Panc1 (cell line): ENCODE results near the gene ASPSCR1.

Source experiments
- POLR2AphosphoS5 ChIP-seq: IDR thresholded peaks from 2 replicates; pipeline ENCODE4 v1.6.1; 2012; ENCODE audit warnings: mild to moderate bottlenecking, low read depth, low read length, moderate library complexity
- SIN3A ChIP-seq: IDR thresholded peaks from 2 replicates; pipeline ENCODE4 v1.6.1; 2012; ENCODE audit warnings: low read depth, mild to moderate bottlenecking, low read length, moderate library complexity, borderline replicate concordance; ENCODE audit not compliant: insufficient read depth
- TF ChIP-seq, protein P1 (sequence below), 2 experiments: IDR thresholded peaks; 2 replicates each; pipeline ENCODE4 v1.6.1; 2011 to 2012; ENCODE audit warnings: low read depth in 2 of 2, control low read depth in 1 of 2, low read length in 1 of 2, mild to moderate bottlenecking in 1 of 2, moderate library complexity in 1 of 2; ENCODE audit not compliant: insufficient read depth in 1 of 2
- TF ChIP-seq, protein P2 (sequence below): fragments of 450-650 bp; IDR thresholded peaks from 2 replicates; pipeline ENCODE4 v1.5.1; 2017; ENCODE audit warnings: mild to moderate bottlenecking

DNA sequence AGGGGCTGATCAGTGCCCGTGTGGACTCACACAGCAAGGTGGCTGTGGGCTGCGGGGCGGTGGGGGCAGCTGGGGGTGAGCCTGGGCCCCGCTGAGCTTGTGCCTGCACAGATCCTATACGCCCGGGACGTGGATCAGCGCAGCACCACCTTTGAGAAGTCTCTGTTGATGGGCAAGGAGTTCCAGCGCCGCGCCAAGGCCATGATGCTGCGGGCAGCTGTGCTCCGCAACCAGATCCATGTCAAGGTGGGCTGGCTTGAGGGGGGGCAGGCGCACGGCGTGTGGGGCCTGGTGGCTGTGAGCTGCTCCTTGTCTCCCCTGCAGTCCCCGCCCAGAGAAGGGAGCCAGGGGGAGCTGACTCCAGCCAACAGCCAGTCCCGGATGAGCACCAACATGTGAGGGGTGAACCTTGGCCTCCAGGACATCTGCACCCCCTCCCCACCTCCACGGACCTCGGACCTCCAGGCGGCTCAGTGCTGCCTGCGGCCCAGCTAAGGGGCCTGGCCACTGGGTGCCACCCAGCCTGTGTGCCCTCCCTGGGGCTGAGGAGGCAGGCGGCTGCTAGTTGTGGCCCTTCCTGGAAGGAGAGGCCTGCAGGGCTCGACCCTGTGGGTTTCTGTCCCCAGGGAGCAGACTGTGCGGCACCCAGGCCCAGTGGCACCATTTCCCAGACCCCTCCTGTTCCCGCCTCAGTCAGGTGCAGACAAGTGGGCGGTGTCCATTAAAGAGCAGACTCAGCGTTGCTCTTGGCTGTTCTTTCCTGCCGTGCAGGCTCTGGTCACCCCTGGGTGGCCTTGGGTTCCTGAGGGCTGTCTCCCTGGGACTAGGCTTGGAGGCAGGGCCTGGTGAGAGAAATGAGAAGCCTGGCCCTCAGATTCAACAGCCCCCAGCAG is 79.5 kb downstream of the ASPSCR1 start:
- TF ChIP-seq, protein P1, sequence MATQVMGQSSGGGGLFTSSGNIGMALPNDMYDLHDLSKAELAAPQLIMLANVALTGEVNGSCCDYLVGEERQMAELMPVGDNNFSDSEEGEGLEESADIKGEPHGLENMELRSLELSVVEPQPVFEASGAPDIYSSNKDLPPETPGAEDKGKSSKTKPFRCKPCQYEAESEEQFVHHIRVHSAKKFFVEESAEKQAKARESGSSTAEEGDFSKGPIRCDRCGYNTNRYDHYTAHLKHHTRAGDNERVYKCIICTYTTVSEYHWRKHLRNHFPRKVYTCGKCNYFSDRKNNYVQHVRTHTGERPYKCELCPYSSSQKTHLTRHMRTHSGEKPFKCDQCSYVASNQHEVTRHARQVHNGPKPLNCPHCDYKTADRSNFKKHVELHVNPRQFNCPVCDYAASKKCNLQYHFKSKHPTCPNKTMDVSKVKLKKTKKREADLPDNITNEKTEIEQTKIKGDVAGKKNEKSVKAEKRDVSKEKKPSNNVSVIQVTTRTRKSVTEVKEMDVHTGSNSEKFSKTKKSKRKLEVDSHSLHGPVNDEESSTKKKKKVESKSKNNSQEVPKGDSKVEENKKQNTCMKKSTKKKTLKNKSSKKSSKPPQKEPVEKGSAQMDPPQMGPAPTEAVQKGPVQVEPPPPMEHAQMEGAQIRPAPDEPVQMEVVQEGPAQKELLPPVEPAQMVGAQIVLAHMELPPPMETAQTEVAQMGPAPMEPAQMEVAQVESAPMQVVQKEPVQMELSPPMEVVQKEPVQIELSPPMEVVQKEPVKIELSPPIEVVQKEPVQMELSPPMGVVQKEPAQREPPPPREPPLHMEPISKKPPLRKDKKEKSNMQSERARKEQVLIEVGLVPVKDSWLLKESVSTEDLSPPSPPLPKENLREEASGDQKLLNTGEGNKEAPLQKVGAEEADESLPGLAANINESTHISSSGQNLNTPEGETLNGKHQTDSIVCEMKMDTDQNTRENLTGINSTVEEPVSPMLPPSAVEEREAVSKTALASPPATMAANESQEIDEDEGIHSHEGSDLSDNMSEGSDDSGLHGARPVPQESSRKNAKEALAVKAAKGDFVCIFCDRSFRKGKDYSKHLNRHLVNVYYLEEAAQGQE (IDR thresholded peaks at IDR 0.05; ENCODE audit: insufficient read depth in 1 of 2, low read depth in 2 of 2, low read length in 1 of 2), result no peak
- TF ChIP-seq, protein P2, sequence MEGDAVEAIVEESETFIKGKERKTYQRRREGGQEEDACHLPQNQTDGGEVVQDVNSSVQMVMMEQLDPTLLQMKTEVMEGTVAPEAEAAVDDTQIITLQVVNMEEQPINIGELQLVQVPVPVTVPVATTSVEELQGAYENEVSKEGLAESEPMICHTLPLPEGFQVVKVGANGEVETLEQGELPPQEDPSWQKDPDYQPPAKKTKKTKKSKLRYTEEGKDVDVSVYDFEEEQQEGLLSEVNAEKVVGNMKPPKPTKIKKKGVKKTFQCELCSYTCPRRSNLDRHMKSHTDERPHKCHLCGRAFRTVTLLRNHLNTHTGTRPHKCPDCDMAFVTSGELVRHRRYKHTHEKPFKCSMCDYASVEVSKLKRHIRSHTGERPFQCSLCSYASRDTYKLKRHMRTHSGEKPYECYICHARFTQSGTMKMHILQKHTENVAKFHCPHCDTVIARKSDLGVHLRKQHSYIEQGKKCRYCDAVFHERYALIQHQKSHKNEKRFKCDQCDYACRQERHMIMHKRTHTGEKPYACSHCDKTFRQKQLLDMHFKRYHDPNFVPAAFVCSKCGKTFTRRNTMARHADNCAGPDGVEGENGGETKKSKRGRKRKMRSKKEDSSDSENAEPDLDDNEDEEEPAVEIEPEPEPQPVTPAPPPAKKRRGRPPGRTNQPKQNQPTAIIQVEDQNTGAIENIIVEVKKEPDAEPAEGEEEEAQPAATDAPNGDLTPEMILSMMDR, result no peak
- TF ChIP-seq POLR2AphosphoS5 (0 out of 2 replicates have a peak, but pooled peaks have one; percentile 7), SIN3A (no peak)
